Measurements from ENCODE around the gene FBLN1.

DNA sequence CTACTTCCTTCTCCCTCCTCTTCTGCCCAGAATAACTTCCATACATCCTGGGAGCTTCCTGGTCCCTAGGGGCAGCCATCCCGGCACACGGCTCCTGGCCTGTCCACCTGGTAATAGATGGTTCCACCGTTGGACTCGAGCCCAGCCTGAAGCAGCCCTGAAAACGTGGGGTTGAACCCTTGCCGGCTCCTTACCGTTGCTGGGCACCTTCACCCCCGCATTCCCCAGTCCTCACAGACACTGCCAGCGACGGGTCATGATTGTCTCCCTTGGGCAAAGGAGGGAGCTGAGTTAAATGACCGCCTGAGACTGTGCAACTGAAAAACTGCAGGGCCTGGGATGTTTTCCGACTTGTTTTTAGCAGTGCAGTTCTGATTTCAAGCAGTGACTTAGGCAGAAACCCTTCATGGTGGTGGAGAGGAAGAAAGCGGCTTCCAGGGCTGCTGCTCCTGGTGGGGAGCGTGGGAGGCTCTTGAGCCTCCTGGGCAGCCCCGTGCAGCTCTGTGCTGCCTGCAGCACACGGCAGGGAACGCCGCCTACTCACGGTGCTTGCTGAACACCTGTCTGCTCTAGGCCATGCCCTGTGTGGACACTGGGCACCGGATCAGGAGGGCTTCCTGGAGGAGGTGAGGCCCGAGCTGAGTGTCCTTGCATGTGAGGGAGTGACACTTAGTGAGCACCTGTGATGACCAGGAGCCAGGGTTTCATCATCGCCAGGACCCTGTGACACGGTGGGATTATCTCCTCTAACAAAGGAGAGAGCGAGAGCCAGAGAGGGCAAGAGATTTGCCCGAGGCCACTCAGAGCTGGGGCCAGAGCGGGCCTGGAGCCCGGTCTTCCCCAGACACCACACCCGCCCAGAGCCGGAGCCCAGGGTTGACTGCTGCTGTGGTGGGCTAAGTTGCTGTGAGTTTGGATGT is 77.4 kb downstream of the FBLN1 start:
- no peak for TF ChIP-seq FOSL2 (IDR thresholded peaks at IDR 0.05; ENCODE audit: borderline replicate concordance, low read depth)
- TF ChIP-seq YY1 (IDR thresholded peaks at IDR 0.05; ENCODE audit: low read depth), result no peak
- TF ChIP-seq, protein P1, sequence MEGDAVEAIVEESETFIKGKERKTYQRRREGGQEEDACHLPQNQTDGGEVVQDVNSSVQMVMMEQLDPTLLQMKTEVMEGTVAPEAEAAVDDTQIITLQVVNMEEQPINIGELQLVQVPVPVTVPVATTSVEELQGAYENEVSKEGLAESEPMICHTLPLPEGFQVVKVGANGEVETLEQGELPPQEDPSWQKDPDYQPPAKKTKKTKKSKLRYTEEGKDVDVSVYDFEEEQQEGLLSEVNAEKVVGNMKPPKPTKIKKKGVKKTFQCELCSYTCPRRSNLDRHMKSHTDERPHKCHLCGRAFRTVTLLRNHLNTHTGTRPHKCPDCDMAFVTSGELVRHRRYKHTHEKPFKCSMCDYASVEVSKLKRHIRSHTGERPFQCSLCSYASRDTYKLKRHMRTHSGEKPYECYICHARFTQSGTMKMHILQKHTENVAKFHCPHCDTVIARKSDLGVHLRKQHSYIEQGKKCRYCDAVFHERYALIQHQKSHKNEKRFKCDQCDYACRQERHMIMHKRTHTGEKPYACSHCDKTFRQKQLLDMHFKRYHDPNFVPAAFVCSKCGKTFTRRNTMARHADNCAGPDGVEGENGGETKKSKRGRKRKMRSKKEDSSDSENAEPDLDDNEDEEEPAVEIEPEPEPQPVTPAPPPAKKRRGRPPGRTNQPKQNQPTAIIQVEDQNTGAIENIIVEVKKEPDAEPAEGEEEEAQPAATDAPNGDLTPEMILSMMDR (IDR thresholded peaks at IDR 0.05), result no peak
- TF ChIP-seq JUND (IDR thresholded peaks at IDR 0.05), result no peak
- TF ChIP-seq POLR2AphosphoS5 (IDR thresholded peaks at IDR 0.05; ENCODE audit: low read depth, low read length), result no peak
- no peak for TF ChIP-seq RFX5 (IDR thresholded peaks at IDR 0.05; ENCODE audit: low read length)
- TF ChIP-seq CHD2 (IDR thresholded peaks at IDR 0.05; ENCODE audit: low read length, partially characterized antibody), result no peak
- no peak for TF ChIP-seq EZH2phosphoT487 (IDR thresholded peaks at IDR 0.05; ENCODE audit: borderline replicate concordance, low read depth)
- no peak for TF ChIP-seq RAD21 (IDR thresholded peaks at IDR 0.05; ENCODE audit: low read length)
- TF ChIP-seq SIN3A (IDR thresholded peaks at IDR 0.05; ENCODE audit: borderline replicate concordance, low read depth, low read length), result no peak
- no peak for TF ChIP-seq TAF1 (IDR thresholded peaks at IDR 0.05; ENCODE audit: borderline replicate concordance, low read depth, low read length)
- TF ChIP-seq RCOR1 (IDR thresholded peaks at IDR 0.05; ENCODE audit: low read length), result no peak
